Stimulated activated CD4-positive, alpha-beta T cell treated with anti-CD3 and anti-CD28 coated beads, Interleukin-1b, Interleukin-23, amount 100 ng/mL, for 1 hour (primary cell): ENCODE measurements around the gene PRH2.

ENCODE experiments used
- DNase-seq, 2 donors: peaks; one replicate each; pipeline ENCODE4 v3.0.0-alpha.2; 2020; ENCODE audit warnings: low read depth in 2 of 2

The PRH2 gene

GRCh38 chr12:10960211-10960610 is 31.2 kb downstream of the PRH2 start:
- no peak for DNase-seq

DNA sequence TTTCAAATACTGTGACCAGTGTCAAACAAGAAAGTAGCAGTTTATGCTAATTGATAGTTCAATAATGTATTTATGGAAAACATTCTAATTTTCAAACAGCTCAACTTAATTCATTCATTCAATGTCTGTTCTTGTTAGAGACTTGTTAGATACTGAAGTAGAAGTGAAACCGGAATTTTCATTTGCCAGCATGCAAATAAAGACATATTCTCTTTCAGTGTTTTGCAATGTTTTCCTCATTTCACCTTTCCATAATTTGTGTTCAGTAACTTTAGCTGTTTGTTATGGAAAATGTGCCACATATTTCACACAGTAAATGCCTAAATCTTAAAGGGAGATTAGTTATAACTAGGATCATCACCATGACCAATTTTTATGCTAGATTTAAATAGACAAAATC is 36.4 kb downstream of the PRH2 start:
- no peak for DNase-seq

- DNase-seq = no peak
Measured at GRCh38 chr12:10966314-10966713, 37.3 kb downstream of the PRH2 start.

- no peak for DNase-seq
Measured at GRCh38 chr12:10967409-10967808, 38.4 kb downstream of the PRH2 start.

DNA sequence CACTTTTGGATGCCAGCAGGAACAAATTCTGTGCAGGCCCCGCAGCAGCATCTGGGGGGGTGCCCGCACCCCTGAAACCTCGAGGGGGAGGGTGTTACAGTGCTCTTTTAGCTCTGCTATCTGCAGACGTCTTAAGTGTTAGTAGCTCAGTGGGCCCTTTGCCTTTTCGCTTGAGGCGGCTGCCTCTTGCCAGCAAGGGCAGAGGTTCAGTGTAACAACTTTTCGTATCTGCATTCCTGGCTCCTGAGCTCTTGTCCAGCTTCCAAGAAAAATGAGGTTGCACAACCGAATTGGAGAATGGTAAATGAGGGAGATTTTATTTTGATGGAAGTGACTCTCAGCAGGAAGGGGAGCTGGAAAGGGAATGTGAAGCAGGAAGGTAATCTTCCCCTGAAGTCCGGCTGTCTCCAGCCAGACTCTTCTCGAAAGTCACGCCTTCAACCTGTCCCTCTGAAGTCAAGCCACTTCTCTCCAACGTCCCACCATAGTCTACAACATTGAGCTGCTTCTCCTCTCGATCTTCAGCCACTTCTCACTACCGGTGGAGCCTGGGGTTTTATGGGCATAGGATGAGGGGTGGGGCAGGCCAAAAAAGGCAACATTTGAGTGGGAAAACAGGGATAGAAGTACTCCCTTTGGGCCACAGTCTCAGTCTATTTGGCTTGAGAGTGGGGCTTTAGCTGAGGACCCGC is 39.9 kb downstream of the PRH2 start:
- no peak for DNase-seq

DNA sequence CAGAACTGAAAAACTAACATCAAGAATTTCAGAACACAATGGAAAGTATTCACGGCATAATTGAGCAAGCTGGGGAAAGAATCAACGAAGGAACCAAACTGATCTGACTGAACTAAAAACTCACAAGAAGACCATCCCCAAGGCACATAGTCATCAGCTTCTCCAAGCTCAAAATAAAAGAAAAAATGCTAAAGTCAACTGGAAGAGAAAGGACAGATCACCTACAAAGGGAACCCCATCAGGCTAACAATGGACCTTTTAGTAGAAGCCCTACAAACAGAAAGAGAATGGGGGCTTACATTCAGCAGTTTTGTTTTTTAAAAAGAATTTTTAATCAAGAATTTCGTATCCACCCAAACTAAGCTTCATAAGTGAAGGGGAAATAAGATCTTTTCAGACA is 45.9 kb downstream of the PRH2 start:
- DNase-seq = no peak

- DNase-seq = no peak
Measured at GRCh38 chr12:10982244-10982643, 53.2 kb downstream of the PRH2 start.
